Gastrocnemius medialis (tissue), 4 donors: ENCODE results near the gene MCF2L. TPM values are rescaled to one million over a fixed set of nuclear protein-coding genes. Genes with fewer than 3 reads are reported as not detected.

Source experiments
- ATAC-seq, 2 donors: fragments of 150-250 bp; one replicate each; pipeline ENCODE4 v1.9.1; 2016
- DNase-seq, 2 donors: peaks; one replicate each; pipeline ENCODE4 v3.0.0-alpha.2; 2019
- H3K27ac ChIP-seq, 4 donors: fragments of 200-600 bp; sonication (generic); 1 replicate in 1 of 4; 2 replicates in 3 of 4; pipeline ENCODE4 v1.5.1; 2016 to 2018; ENCODE audit warnings: mild to moderate bottlenecking in 2 of 4, moderate library complexity in 1 of 4
- H3K27me3 ChIP-seq, 3 donors: fragments of 200-600 bp; sonication (generic) in 2 of 3; 1 replicate in 1 of 3; 2 replicates in 2 of 3; pipeline versions ENCODE4 v1.5.1 to v1.6.0; 2016 to 2019; ENCODE audit warnings: mild to moderate bottlenecking in 1 of 3, moderate library complexity in 1 of 3
- H3K36me3 ChIP-seq, 2 donors: fragments of 200-600 bp; sonication (generic) in 1 of 2; one replicate each; pipeline ENCODE4 v1.5.1; 2017 to 2018
- H3K4me1 ChIP-seq, 2 donors: fragments of 200-600 bp; sonication (generic) in 1 of 2; one replicate each; pipeline ENCODE4 v1.5.1; 2016 to 2017; ENCODE audit warnings: mild to moderate bottlenecking in 2 of 2
- H3K4me3 ChIP-seq, 4 donors: fragments of 200-600 bp; sonication (generic) in 3 of 4; 1 replicate in 1 of 4; 2 replicates in 3 of 4; pipeline ENCODE4 v1.5.1; 2016 to 2019; ENCODE audit warnings: mild to moderate bottlenecking in 2 of 4
- H3K9me3 ChIP-seq, 3 donors: fragments of 200-600 bp; sonication (generic) in 2 of 3; 1 replicate in 1 of 3; 2 replicates in 2 of 3; pipeline ENCODE4 v1.5.1; 2016 to 2019
- CTCF ChIP-seq, 5 experiments: fragments of 450-650 bp in 3 of 5; fragments of 200-600 bp in 2 of 5; sonication (generic) in 2 of 5; IDR thresholded peaks in 4 of 5; conservative IDR thresholded peaks in 1 of 5; 1 replicate in 4 of 5; 2 replicates in 1 of 5; pipeline ENCODE4 v1.5.1; 2016 to 2019; ENCODE audit warnings: antibody characterized with exemption in 5 of 5, mild to moderate bottlenecking in 3 of 5, moderate library complexity in 3 of 5
- POLR2A ChIP-seq, 2 donors: fragments of 450-650 bp; IDR thresholded peaks; one replicate each; pipeline ENCODE4 v1.6.1; 2017; ENCODE audit warnings: antibody characterized with exemption in 2 of 2, mild to moderate bottlenecking in 2 of 2, moderate library complexity in 2 of 2
- in situ Hi-C, 4 donors: fragments of 200-750 bp; cut with MboI; loops; one replicate each; pipeline versions ENCODE4 v1.15.0 to v1.8.0; 2017; ENCODE audit warnings: low sequenced_read_pairs in 4 of 4
- intact Hi-C: fragments of 100-400 bp; cut with DNase I; formaldehyde crosslinking; loops from one replicate; pipeline ENCODE4 v1.15.1; 2023; ENCODE audit warnings: low total_unique reads
- total RNA-seq, 4 donors: library from RNA; depleted of rRNA; stranded (reverse); fragments of >200 nt; gene quantifications; one replicate each; pipeline versions ENCODE4 v1.1.0 to v1.2.3, GENCODE V29; 2016

MCF2L gene
- total RNA-seq, 4 donors from 2014 or later: 16.1 to 21.2 (median 19.4) TPM

GRCh38 chr13:112982281-112983041, 13.4 kb downstream of the MCF2L start:
- H3K27ac ChIP-seq: peak overlapping the region in 3 of 4 donors; percentile 75 to 78 (median 77)
- H3K4me3 ChIP-seq: peak overlapping the region; percentile 31 to 59 (median 43)
- TF ChIP-seq CTCF (IDR thresholded peaks at IDR 0.05 in 4 of 5, conservative IDR thresholded peaks at IDR 0.05 in 1 of 5) (no peak), POLR2A (IDR thresholded peaks at IDR 0.05) (no peak)
- ATAC-seq: no peak
- peaks cover 0 to 3% (median 0%) of the 10 kb centered on the region in 3 donors for H3K27me3 ChIP-seq
- no peaks in the 10 kb centered on the region for H3K36me3 ChIP-seq
- intact Hi-C loops: no loop called here
- H3K4me1 ChIP-seq: no peaks in the 10 kb centered on the region
- no peak for DNase-seq
- H3K9me3 ChIP-seq: no peaks in the 10 kb centered on the region
- in situ Hi-C loops: no loop called here

- Histone ChIP-seq H3K4me1 (no peaks in the 10 kb centered on the region), H3K9me3 (no peaks in the 10 kb centered on the region), H3K27ac (peak overlapping the region in 3 of 4 donors; percentile 75 to 78 (median 77)), H3K4me3 (peak overlapping the region; percentile 31 to 59 (median 43)), H3K27me3 (peaks cover 0 to 3% (median 0%) of the 10 kb centered on the region in 3 donors), H3K36me3 (no peaks in the 10 kb centered on the region)
- in situ Hi-C loops (no loop called here), intact Hi-C loops (no loop called here)
- TF ChIP-seq CTCF (IDR thresholded peaks at IDR 0.05 in 4 of 5, conservative IDR thresholded peaks at IDR 0.05 in 1 of 5): no peak
- TF ChIP-seq POLR2A (IDR thresholded peaks at IDR 0.05): no peak
- DNase-seq: no peak
- ATAC-seq: no peak
Observed at GRCh38 chr13:112983042-112983305, 14.0 kb downstream of the MCF2L start.

- intact Hi-C loops (no loop called here), in situ Hi-C loops (no loop called here)
- Histone ChIP-seq H3K36me3 (no peaks in the 10 kb centered on the region), H3K27ac (peak overlapping the region in 3 of 4 donors; percentile 75 to 78 (median 77)), H3K4me1 (no peaks in the 10 kb centered on the region), H3K4me3 (peak overlapping the region in 3 of 4 donors; percentile 35 to 59 (median 51)), H3K27me3 (peaks cover 0 to 2% (median 0%) of the 10 kb centered on the region in 3 donors), H3K9me3 (no peaks in the 10 kb centered on the region)
- DNase-seq (no peak), ATAC-seq (no peak)
- TF ChIP-seq POLR2A (IDR thresholded peaks at IDR 0.05) (no peak), CTCF (IDR thresholded peaks at IDR 0.05 in 4 of 5, conservative IDR thresholded peaks at IDR 0.05 in 1 of 5) (no peak)
Observed at GRCh38 chr13:112983428-112984196, 14.6 kb downstream of the MCF2L start.

GRCh38 chr13:112984501-112984900, 15.5 kb downstream of the MCF2L start:
- H3K4me3 ChIP-seq: peak overlapping the region in 1 of 4 donors; percentile 25
- peak overlapping the region in 3 of 4 donors; percentile 20 to 43 (median 38) for H3K27ac ChIP-seq
- ATAC-seq (no peak), DNase-seq (no peak)
- TF ChIP-seq POLR2A (IDR thresholded peaks at IDR 0.05) (no peak), CTCF (IDR thresholded peaks at IDR 0.05 in 4 of 5, conservative IDR thresholded peaks at IDR 0.05 in 1 of 5) (no peak)
- no peaks in the 10 kb centered on the region for H3K4me1 ChIP-seq
- no peaks in the 10 kb centered on the region for H3K9me3 ChIP-seq
- intact Hi-C loops: no loop called here
- H3K36me3 ChIP-seq: no peaks in the 10 kb centered on the region
- H3K27me3 ChIP-seq: no peaks in the 10 kb centered on the region
- in situ Hi-C loops: no loop called here
